Osteocyte (in vitro differentiated cells): ENCODE results near the gene TTC39A. TPM values are rescaled to one million over a fixed set of nuclear protein-coding genes. Genes with fewer than 3 reads are reported as not detected.

ENCODE experiments used
- DNase-seq: peaks from one replicate; pipeline ENCODE4 v3.0.0; 2021; ENCODE audit warnings: mixed read lengths; ENCODE audit not compliant: unreplicated experiment; ENCODE audit errors: extremely low spot score
- H3K27ac Mint-ChIP-seq: one replicate; pipeline ENCODE4 v1.8.0; 2021; ENCODE audit warnings: mild to moderate bottlenecking, mixed read lengths; ENCODE audit not compliant: unreplicated experiment
- H3K27me3 Mint-ChIP-seq: one replicate; pipeline ENCODE4 v1.8.0; 2021; ENCODE audit warnings: mixed read lengths; ENCODE audit not compliant: unreplicated experiment
- H3K36me3 Mint-ChIP-seq: one replicate; pipeline ENCODE4 v1.8.0; 2021; ENCODE audit warnings: mixed read lengths; ENCODE audit not compliant: unreplicated experiment
- H3K4me1 Mint-ChIP-seq: one replicate; pipeline ENCODE4 v1.8.0; 2021; ENCODE audit warnings: mixed read lengths; ENCODE audit not compliant: unreplicated experiment
- H3K4me3 Mint-ChIP-seq: one replicate; pipeline ENCODE4 v1.8.0; 2021; ENCODE audit warnings: mild to moderate bottlenecking, moderate library complexity, mixed read lengths; ENCODE audit not compliant: unreplicated experiment
- H3K9me3 Mint-ChIP-seq: one replicate; pipeline ENCODE4 v1.8.0; 2021; ENCODE audit warnings: mixed read lengths; ENCODE audit not compliant: unreplicated experiment
- total RNA-seq: library from RNA; stranded (reverse); gene quantifications from 2 replicates; pipeline ENCODE4 v1.2.1, GENCODE V29; 2021
- TF ChIP-seq, protein P1 (sequence below): fragments of 200-600 bp; sonication (generic); IDR thresholded peaks from 2 replicates; pipeline ENCODE4 v1.5.0; 2021; ENCODE audit warnings: antibody characterized with exemption, mild to moderate bottlenecking, moderate library complexity

TTC39A gene
- total RNA-seq, 1 donor from 2014 or later: 1.3 TPM

DNA sequence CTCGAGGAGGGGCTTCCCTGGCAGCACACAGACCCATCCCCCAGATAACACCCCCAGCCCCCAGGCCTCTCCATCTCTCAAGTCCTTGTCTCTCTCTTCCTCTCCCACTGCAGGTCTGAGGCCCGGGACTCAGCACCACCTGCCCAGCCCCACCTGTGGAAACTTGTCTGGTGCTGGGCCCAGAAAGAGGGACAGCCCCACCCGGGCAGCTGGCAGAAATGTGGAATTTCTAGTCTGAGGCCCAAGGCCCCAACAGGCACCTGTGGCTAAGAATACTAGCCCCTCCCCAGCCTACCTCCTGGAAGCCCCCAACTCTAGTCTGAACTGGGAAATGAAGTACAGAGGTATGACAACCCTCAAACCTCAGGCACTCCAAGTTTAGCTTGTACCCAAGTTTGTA is 15.4 kb downstream of the TTC39A start:
- TF ChIP-seq, protein P1, sequence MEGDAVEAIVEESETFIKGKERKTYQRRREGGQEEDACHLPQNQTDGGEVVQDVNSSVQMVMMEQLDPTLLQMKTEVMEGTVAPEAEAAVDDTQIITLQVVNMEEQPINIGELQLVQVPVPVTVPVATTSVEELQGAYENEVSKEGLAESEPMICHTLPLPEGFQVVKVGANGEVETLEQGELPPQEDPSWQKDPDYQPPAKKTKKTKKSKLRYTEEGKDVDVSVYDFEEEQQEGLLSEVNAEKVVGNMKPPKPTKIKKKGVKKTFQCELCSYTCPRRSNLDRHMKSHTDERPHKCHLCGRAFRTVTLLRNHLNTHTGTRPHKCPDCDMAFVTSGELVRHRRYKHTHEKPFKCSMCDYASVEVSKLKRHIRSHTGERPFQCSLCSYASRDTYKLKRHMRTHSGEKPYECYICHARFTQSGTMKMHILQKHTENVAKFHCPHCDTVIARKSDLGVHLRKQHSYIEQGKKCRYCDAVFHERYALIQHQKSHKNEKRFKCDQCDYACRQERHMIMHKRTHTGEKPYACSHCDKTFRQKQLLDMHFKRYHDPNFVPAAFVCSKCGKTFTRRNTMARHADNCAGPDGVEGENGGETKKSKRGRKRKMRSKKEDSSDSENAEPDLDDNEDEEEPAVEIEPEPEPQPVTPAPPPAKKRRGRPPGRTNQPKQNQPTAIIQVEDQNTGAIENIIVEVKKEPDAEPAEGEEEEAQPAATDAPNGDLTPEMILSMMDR: no peak
- no peak for DNase-seq
- no peak overlapping the region for H3K27ac Mint-ChIP-seq
- no peaks in the 10 kb centered on the region for H3K27me3 Mint-ChIP-seq
- H3K9me3 Mint-ChIP-seq: no peaks in the 10 kb centered on the region
- peaks cover 8% of the 10 kb centered on the region for H3K4me1 Mint-ChIP-seq
- H3K4me3 Mint-ChIP-seq: no peak overlapping the region
- H3K36me3 Mint-ChIP-seq: no peaks in the 10 kb centered on the region

DNA sequence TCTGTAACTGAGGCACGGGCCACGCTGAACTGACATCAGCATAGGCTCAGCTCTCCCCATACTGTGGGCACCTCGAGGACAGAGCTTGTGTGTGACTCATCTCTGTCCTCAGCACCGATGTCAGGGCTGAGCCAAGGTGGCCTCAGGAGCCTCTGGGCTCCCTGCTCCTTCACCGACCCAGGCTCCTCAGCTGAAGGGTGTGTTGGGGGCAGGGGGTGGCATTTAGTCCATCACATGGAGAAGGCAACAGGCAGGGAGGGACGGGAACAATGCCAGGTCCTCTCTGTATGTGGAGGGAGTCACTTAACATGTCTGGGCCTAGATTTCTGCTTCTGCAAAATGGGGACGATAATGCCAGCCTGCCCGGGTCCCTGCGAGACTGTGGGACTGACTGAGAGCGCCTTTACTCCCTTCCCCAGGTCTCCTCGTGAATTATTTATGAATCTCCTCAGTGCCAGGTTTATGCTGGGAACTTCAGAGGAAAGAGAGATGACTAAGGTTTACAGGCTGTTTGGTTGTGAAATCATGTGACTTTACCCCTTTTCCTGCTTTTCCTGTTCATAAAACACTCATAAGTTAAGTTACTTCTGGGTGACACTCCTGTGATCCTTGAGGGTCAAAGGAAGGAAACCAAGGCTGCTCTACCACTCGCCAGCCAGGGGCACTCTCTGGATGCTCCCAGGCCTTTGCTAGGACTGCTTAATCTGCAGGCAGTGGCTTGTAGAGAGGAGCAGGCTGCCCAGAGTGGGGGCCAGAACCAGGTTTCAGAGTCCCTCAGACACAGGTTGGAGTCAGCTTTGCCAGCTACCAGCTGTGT is 16.2 kb downstream of the TTC39A start:
- Mint-ChIP-seq H3K36me3 (no peaks in the 10 kb centered on the region), H3K27ac (no peak overlapping the region)
- DNase-seq: no peak

DNA sequence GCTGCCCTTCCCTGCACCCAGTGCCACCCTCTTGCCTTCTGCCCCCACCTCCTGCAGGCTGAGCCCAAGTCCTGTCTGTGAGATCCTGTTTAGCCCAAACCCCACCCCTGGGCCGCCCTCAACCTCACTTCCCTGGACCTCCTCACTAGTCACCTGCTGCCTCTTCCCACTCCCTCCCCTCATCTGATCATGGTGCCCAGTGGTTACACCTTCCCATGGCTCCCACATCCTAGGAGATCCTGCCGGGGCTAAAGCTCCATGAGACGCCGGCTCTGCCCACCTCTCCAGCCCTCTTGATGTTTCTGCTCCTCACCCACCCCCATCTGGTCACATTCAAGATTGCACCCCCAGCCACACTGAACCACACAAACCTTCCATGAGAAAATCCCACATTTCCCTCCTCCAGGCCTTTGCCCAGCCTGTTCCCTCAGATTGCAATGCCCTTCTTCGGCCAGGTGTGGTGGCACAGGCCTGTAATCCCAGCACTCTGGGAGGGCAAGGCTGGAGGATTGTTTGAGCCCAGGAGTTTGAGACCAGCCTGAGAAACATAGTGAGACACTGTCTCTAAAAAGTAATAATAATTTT is 17.0 kb downstream of the TTC39A start:
- H3K4me1 Mint-ChIP-seq: peaks cover 8% of the 10 kb centered on the region
- TF ChIP-seq, protein P1: peak; percentile 34
- no peak overlapping the region for H3K4me3 Mint-ChIP-seq
- no peaks in the 10 kb centered on the region for H3K27me3 Mint-ChIP-seq
- H3K9me3 Mint-ChIP-seq: no peaks in the 10 kb centered on the region
- no peaks in the 10 kb centered on the region for H3K36me3 Mint-ChIP-seq
- no peak for DNase-seq
- H3K27ac Mint-ChIP-seq: no peak overlapping the region

More for the DNA sequence above, 16.2 kb downstream of the TTC39A start:
- Mint-ChIP-seq H3K27me3 (no peaks in the 10 kb centered on the region), H3K4me3 (no peak overlapping the region), H3K4me1 (peaks cover 8% of the 10 kb centered on the region), H3K9me3 (no peaks in the 10 kb centered on the region)
- TF ChIP-seq, protein P1: no peak

DNA sequence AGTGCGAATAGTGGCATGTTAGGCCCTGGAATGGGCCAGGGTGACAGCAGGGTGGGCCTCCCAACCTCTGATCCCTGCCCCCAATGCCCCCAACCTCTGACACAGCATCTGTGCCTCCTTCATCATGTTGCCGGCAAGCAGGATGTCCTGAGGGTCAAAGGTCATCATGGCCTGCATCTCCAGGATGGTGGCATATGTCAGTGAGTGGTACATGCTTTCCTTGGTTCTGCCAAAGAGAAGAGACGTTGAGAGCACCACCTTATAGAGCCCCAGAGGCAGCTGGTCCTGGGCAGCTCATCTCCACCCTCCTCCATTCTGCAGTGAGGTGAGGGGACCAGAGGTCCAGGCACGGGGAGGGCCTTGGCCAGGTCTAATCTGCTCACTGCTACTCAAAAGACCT is 17.6 kb downstream of the TTC39A start:
- TF ChIP-seq, protein P1: no peak
- Mint-ChIP-seq H3K27me3 (no peaks in the 10 kb centered on the region), H3K4me3 (no peak overlapping the region), H3K36me3 (no peaks in the 10 kb centered on the region), H3K9me3 (no peaks in the 10 kb centered on the region), H3K4me1 (peaks cover 8% of the 10 kb centered on the region), H3K27ac (no peak overlapping the region)
- no peak for DNase-seq

DNA sequence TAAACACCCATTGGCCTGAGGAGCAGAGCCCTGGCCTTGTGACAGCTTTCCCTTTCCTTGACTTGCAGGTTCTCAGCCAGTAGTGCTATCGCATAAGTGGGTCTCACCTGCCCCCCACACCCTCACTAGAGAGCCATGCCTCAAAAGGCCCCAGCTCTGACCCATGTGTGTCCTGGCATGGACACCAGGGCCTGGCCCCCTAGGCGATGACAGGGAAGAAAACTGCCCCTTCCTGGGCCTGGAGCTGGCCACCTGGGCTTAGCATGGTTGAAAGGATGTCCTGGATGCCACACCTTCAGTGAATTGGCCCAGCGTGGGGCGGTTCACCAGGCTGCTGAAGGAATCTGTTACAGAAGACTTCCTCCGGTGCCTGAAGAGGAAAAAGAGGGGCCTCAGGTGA is 18.5 kb downstream of the TTC39A start:
- Mint-ChIP-seq H3K27ac (no peak overlapping the region), H3K27me3 (no peaks in the 10 kb centered on the region)

More for the DNA sequence above, 18.5 kb downstream of the TTC39A start:
- no peaks in the 10 kb centered on the region for H3K9me3 Mint-ChIP-seq
- H3K4me3 Mint-ChIP-seq: no peak overlapping the region
- no peaks in the 10 kb centered on the region for H3K36me3 Mint-ChIP-seq
- DNase-seq: no peak
- peaks cover 8% of the 10 kb centered on the region for H3K4me1 Mint-ChIP-seq
- TF ChIP-seq, protein P1: no peak
